Chondrocyte (in vitro differentiated cells): ENCODE data around the gene KMT2D. TPM values are rescaled to one million over a fixed set of nuclear protein-coding genes. Genes with fewer than 3 reads are reported as not detected.
A peak's percentile ranks its signal among the peaks of the same experiment; 100 is the strongest.

ENCODE experiments used
- DNase-seq: peaks from one replicate; pipeline ENCODE4 v3.0.0; 2021; ENCODE audit warnings: mixed read lengths, low spot score
- H3K27ac Mint-ChIP-seq: one replicate; pipeline ENCODE4 v1.8.0; 2021; ENCODE audit warnings: mild to moderate bottlenecking, moderate library complexity, mixed read lengths; ENCODE audit not compliant: unreplicated experiment
- H3K27me3 Mint-ChIP-seq: 2 replicates; pipeline ENCODE4 v1.8.0; 2021; ENCODE audit warnings: low read depth, mixed read lengths
- H3K36me3 Mint-ChIP-seq: 2 replicates; pipeline ENCODE4 v1.8.0; 2021; ENCODE audit warnings: low read depth, mixed read lengths
- H3K4me1 Mint-ChIP-seq: 2 replicates; pipeline ENCODE4 v1.8.0; 2021; ENCODE audit warnings: low read depth, mild to moderate bottlenecking, mixed read lengths
- H3K4me3 Mint-ChIP-seq: one replicate; pipeline ENCODE4 v1.8.0; 2021; ENCODE audit warnings: mild to moderate bottlenecking, moderate library complexity, mixed read lengths; ENCODE audit not compliant: unreplicated experiment
- H3K9me3 Mint-ChIP-seq: 2 replicates; pipeline ENCODE4 v1.8.0; 2021; ENCODE audit warnings: low read depth, mixed read lengths
- CTCF ChIP-seq: fragments of 200-600 bp; sonication (generic); IDR thresholded peaks from 2 replicates; pipeline ENCODE4 v1.5.0; 2021; ENCODE audit warnings: antibody characterized with exemption, mild to moderate bottlenecking, moderate library complexity
- total RNA-seq: library from RNA; stranded (reverse); gene quantifications from 3 replicates; pipeline ENCODE4 v1.2.1, GENCODE V29; 2021

The KMT2D gene
- total RNA-seq, 1 donor from 2014 or later = 65.4 TPM

- peak; percentile 81 for DNase-seq
- Mint-ChIP-seq H3K27me3 (no peaks in the 10 kb centered on the region), H3K36me3 (peaks cover 30% of the 10 kb centered on the region), H3K4me1 (no peaks in the 10 kb centered on the region), H3K27ac (no peak overlapping the region), H3K9me3 (no peaks in the 10 kb centered on the region), H3K4me3 (no peak overlapping the region)
- no peak for TF ChIP-seq CTCF
Observed at GRCh38 chr12:49031573-49032161, 28.9 kb downstream of the KMT2D start.

GRCh38 chr12:49030714-49031572 lies 29.7 kb downstream of the KMT2D start:
- DNase-seq = peak; percentile 85
- Mint-ChIP-seq H3K4me3 (no peak overlapping the region), H3K27me3 (no peaks in the 10 kb centered on the region), H3K4me1 (no peaks in the 10 kb centered on the region), H3K9me3 (no peaks in the 10 kb centered on the region), H3K36me3 (peaks cover 29% of the 10 kb centered on the region), H3K27ac (no peak overlapping the region)
- TF ChIP-seq CTCF = no peak

GRCh38 chr12:49030119-49030518 lies 30.5 kb downstream of the KMT2D start:
- no peaks in the 10 kb centered on the region for H3K27me3 Mint-ChIP-seq
- no peaks in the 10 kb centered on the region for H3K4me1 Mint-ChIP-seq
- no peak overlapping the region for H3K4me3 Mint-ChIP-seq
- peaks cover 31% of the 10 kb centered on the region for H3K36me3 Mint-ChIP-seq
- no peak overlapping the region for H3K27ac Mint-ChIP-seq
- peak; percentile 30 for DNase-seq
- H3K9me3 Mint-ChIP-seq = no peaks in the 10 kb centered on the region
- no peak for TF ChIP-seq CTCF

- Mint-ChIP-seq H3K27ac (no peak overlapping the region), H3K36me3 (peaks cover 29% of the 10 kb centered on the region), H3K4me3 (no peak overlapping the region), H3K4me1 (no peaks in the 10 kb centered on the region), H3K9me3 (no peaks in the 10 kb centered on the region), H3K27me3 (no peaks in the 10 kb centered on the region)
- DNase-seq = peak; percentile 77
- no peak for TF ChIP-seq CTCF
Observed at GRCh38 chr12:49028666-49029275, 31.8 kb downstream of the KMT2D start.

GRCh38 chr12:49027846-49028555 lies 32.6 kb downstream of the KMT2D start:
- H3K36me3 Mint-ChIP-seq = peaks cover 29% of the 10 kb centered on the region
- H3K4me1 Mint-ChIP-seq = no peaks in the 10 kb centered on the region
- no peak overlapping the region for H3K4me3 Mint-ChIP-seq
- H3K27me3 Mint-ChIP-seq = no peaks in the 10 kb centered on the region
- DNase-seq = peak; percentile 65
- TF ChIP-seq CTCF = no peak
- H3K27ac Mint-ChIP-seq = no peak overlapping the region
- no peaks in the 10 kb centered on the region for H3K9me3 Mint-ChIP-seq
